Stomach smooth muscle (tissue), 2 donors: ENCODE results near the gene RNASET2.

ENCODE experiments used
- H3K27ac ChIP-seq: one replicate; pipeline ENCODE4 v1.7.0; 2013; ENCODE audit warnings: mild to moderate bottlenecking, low read length, inconsistent platforms
- H3K27me3 ChIP-seq, 2 donors: one replicate each; pipeline ENCODE4 v1.7.0; 2013; ENCODE audit warnings: low read length in 2 of 2; ENCODE audit not compliant: insufficient read depth in 2 of 2, control insufficient read depth in 1 of 2
- H3K36me3 ChIP-seq, 2 donors: one replicate each; pipeline ENCODE4 v1.7.0; 2013; ENCODE audit warnings: low read length in 2 of 2; ENCODE audit not compliant: control insufficient read depth in 2 of 2, insufficient read depth in 2 of 2
- H3K4me1 ChIP-seq: one replicate; pipeline ENCODE4 v1.7.0; 2013; ENCODE audit warnings: low read length; ENCODE audit not compliant: control insufficient read depth, insufficient read depth
- H3K4me3 ChIP-seq, 2 donors: one replicate each; pipeline ENCODE4 v1.7.0; 2013; ENCODE audit warnings: low read length in 2 of 2
- H3K9ac ChIP-seq, 2 donors: one replicate each; pipeline ENCODE4 v1.7.0; 2013; ENCODE audit warnings: low read length in 2 of 2, mild to moderate bottlenecking in 1 of 2
- H3K9me3 ChIP-seq, 2 donors: one replicate each; pipeline ENCODE4 v1.7.0; 2013; ENCODE audit warnings: low read length in 2 of 2; ENCODE audit not compliant: control insufficient read depth in 2 of 2
- donor health status: healthy.
- donor health status: Pancreatic carcinoma.

The RNASET2 gene, protein sequence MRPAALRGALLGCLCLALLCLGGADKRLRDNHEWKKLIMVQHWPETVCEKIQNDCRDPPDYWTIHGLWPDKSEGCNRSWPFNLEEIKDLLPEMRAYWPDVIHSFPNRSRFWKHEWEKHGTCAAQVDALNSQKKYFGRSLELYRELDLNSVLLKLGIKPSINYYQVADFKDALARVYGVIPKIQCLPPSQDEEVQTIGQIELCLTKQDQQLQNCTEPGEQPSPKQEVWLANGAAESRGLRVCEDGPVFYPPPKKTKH

GRCh38 chr6:166956444-166957086, at the start of gene RNASET2:
TSS of gene RNASET2 (minus strand) at chr6:166956550. CDS start at chr6:166956182, 368 bp downstream.
- Histone ChIP-seq H3K4me3 (peak within 1 kb of the TSS; percentile 80 to 81), H3K27me3 (no peaks in the 10 kb centered on the region), H3K27ac (peak within 1 kb of the TSS; percentile 49), H3K9me3 (no peaks in the 10 kb centered on the region), H3K36me3 (no peaks in the 10 kb centered on the region), H3K4me1 (peaks cover 21% of the 10 kb centered on the region), H3K9ac (peak within 1 kb of the TSS; percentile 69 to 71)

- H3K27ac ChIP-seq = no peak overlapping the region
- H3K4me3 ChIP-seq = no peak overlapping the region
- no peaks in the 10 kb centered on the region for H3K9me3 ChIP-seq
- peaks cover 0 to 2% of the 10 kb centered on the region in 2 donors for H3K36me3 ChIP-seq
- H3K27me3 ChIP-seq = no peaks in the 10 kb centered on the region
- H3K9ac ChIP-seq = no peak overlapping the region
- H3K4me1 ChIP-seq = peaks cover 3% of the 10 kb centered on the region
Observed at GRCh38 chr6:167005350-167006159, 49.2 kb upstream of the RNASET2 start.

- Histone ChIP-seq H3K36me3 (no peaks in the 10 kb centered on the region), H3K27me3 (no peaks in the 10 kb centered on the region), H3K4me3 (no peak overlapping the region), H3K9me3 (no peaks in the 10 kb centered on the region), H3K27ac (no peak overlapping the region), H3K9ac (no peak overlapping the region), H3K4me1 (peaks cover 14% of the 10 kb centered on the region)
Observed at GRCh38 chr6:167000759-167001158, 44.4 kb upstream of the RNASET2 start.

GRCh38 chr6:166999884-167000253, 43.5 kb upstream of the RNASET2 start:
- Histone ChIP-seq H3K9ac (peak overlapping the region; percentile 67 to 68), H3K4me1 (peaks cover 14% of the 10 kb centered on the region), H3K27me3 (no peaks in the 10 kb centered on the region), H3K4me3 (peak overlapping the region; percentile 82 to 85), H3K36me3 (no peaks in the 10 kb centered on the region), H3K9me3 (no peaks in the 10 kb centered on the region), H3K27ac (no peak overlapping the region)

GRCh38 chr6:166999145-166999883, 43.0 kb upstream of the RNASET2 start, which contains the start of gene CEP43:
TSS of gene CEP43 (plus strand) at chr6:166999397. CDS start at chr6:166999413, 16 bp downstream.
- H3K27ac ChIP-seq = no peak within 1 kb of the TSS
- no peaks in the 10 kb centered on the region for H3K36me3 ChIP-seq
- H3K9me3 ChIP-seq = no peaks in the 10 kb centered on the region
- peak within 1 kb of the TSS; percentile 67 to 68 for H3K9ac ChIP-seq
- H3K4me3 ChIP-seq = peak within 1 kb of the TSS; percentile 85 to 88
- H3K27me3 ChIP-seq = no peaks in the 10 kb centered on the region
- H3K4me1 ChIP-seq = peaks cover 14% of the 10 kb centered on the region

GRCh38 chr6:166998256-166999144, 42.1 kb upstream of the RNASET2 start:
- peak overlapping the region; percentile 85 to 88 for H3K4me3 ChIP-seq
- H3K36me3 ChIP-seq = no peaks in the 10 kb centered on the region
- H3K27ac ChIP-seq = no peak overlapping the region
- H3K4me1 ChIP-seq = peaks cover 14% of the 10 kb centered on the region
- H3K27me3 ChIP-seq = no peaks in the 10 kb centered on the region
- H3K9ac ChIP-seq = peak overlapping the region in 1 of 2 donors; percentile 42
- no peaks in the 10 kb centered on the region for H3K9me3 ChIP-seq

- Histone ChIP-seq H3K27ac (no peak overlapping the region), H3K4me1 (peaks cover 14% of the 10 kb centered on the region), H3K9me3 (no peaks in the 10 kb centered on the region), H3K27me3 (no peaks in the 10 kb centered on the region), H3K4me3 (peak overlapping the region; percentile 49 to 85), H3K9ac (peak overlapping the region; percentile 19 to 68), H3K36me3 (no peaks in the 10 kb centered on the region)
Observed at GRCh38 chr6:166997768-166998255, 41.5 kb upstream of the RNASET2 start.

DNA sequence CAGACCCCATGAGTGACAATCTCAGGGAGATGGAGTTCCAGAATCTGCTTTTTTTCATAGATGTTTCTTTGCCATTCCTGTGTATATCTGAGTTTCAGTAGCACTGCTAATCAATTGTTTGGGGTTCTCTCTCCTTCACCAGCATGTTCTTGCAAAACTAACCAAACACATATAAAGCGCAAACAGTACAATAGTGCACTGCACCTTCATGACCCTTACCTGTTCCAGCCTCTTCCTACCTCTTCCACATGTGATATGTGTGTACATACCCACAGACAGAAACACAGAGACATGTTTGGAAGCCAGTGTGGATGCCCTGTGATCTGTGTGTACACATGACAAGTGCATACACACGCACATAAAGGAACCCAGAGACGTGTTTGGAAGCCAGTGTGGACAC, 41.0 kb upstream of the RNASET2 start:
- Histone ChIP-seq H3K4me1 (peaks cover 14% of the 10 kb centered on the region), H3K9me3 (no peaks in the 10 kb centered on the region), H3K36me3 (no peaks in the 10 kb centered on the region), H3K27ac (no peak overlapping the region), H3K9ac (peak overlapping the region; percentile 19 to 68), H3K27me3 (no peaks in the 10 kb centered on the region), H3K4me3 (peak overlapping the region; percentile 49 to 85)

DNA sequence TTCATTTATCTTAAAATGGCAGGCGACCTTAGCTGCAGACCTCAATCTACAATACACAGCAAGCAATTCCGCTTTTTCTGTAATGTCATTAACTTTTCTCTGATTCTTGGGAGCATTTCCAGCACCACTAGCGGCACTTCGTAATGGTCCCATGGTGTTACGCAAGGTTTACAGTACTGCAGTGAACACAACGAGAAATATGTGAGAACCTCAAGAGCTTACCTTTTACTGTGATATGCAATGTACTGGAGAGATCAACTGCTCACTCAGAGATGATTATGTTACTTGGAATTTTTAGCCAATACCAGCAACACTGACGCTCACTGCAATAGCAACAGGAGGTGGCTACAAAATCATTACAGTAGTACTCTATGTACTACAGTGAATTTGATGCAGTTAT, 40.1 kb upstream of the RNASET2 start:
- Histone ChIP-seq H3K27ac (no peak overlapping the region), H3K9me3 (no peaks in the 10 kb centered on the region), H3K4me1 (peaks cover 14% of the 10 kb centered on the region), H3K4me3 (no peak overlapping the region), H3K9ac (no peak overlapping the region), H3K27me3 (no peaks in the 10 kb centered on the region), H3K36me3 (no peaks in the 10 kb centered on the region)
